Suprapubic skin (tissue), 4 donors: ENCODE data around the gene RPL18A. TPM values are rescaled to one million over a fixed set of nuclear protein-coding genes. Genes with fewer than 3 reads are reported as not detected.

Experiments used
- DNase-seq, 2 donors: peaks; one replicate each; pipeline ENCODE4 v3.0.0-alpha.2; 2019; ENCODE audit warnings: low spot score in 2 of 2
- H3K27ac ChIP-seq: fragments of 200-600 bp; sonication (generic); one replicate; pipeline ENCODE4 v1.5.1; 2019
- H3K27me3 ChIP-seq: fragments of 200-600 bp; sonication (generic); one replicate; pipeline ENCODE4 v1.5.1; 2019
- H3K36me3 ChIP-seq: fragments of 200-600 bp; sonication (generic); one replicate; pipeline ENCODE4 v1.5.1; 2019
- H3K4me1 ChIP-seq: fragments of 200-600 bp; sonication (generic); one replicate; pipeline ENCODE4 v1.5.1; 2019
- H3K4me3 ChIP-seq: fragments of 200-600 bp; sonication (generic); one replicate; pipeline ENCODE4 v1.5.1; 2019; ENCODE audit warnings: mild to moderate bottlenecking
- H3K9me3 ChIP-seq: fragments of 200-600 bp; sonication (generic); one replicate; pipeline ENCODE4 v1.5.1; 2019
- EP300 ChIP-seq: sonication (generic); formaldehyde crosslinking; IDR thresholded peaks from one replicate; pipeline ENCODE4 v1.6.1; 2017; ENCODE audit warnings: antibody characterized with exemption
- POLR2A ChIP-seq, 2 donors: fragments of 450-650 bp; IDR thresholded peaks; one replicate each; pipeline ENCODE4 v1.6.1; 2017; ENCODE audit warnings: antibody characterized with exemption in 2 of 2, mild to moderate bottlenecking in 2 of 2, moderate library complexity in 2 of 2
- POLR2AphosphoS5 ChIP-seq, 3 donors: sonication (generic); formaldehyde crosslinking; IDR thresholded peaks; one replicate each; pipeline ENCODE4 v1.6.1; 2017; ENCODE audit warnings: antibody characterized with exemption in 3 of 3
- WGBS: methylation state at CpG from one replicate; pipeline ENCODE4 v1.1.5; 2018; 5-methylcytosine and 5-hydroxymethylcytosine counted together
- total RNA-seq, 4 donors: library from RNA; depleted of rRNA; stranded (reverse); fragments of >200 nt; gene quantifications; one replicate each; pipeline ENCODE4 v1.1.0, GENCODE V29; 2016
- TF ChIP-seq, protein P1 (sequence below), 2 donors: fragments of 200-600 bp in 1 of 2; fragments of 450-650 bp in 1 of 2; sonication (generic) in 1 of 2; IDR thresholded peaks; one replicate each; pipeline ENCODE4 v1.5.1; 2016 to 2019; ENCODE audit warnings: antibody characterized with exemption in 2 of 2, mild to moderate bottlenecking in 1 of 2, moderate library complexity in 1 of 2

The RPL18A gene
- total RNA-seq, 4 donors from 2014 or later: 1,229 to 2,185 (median 2,114) TPM

DNA sequence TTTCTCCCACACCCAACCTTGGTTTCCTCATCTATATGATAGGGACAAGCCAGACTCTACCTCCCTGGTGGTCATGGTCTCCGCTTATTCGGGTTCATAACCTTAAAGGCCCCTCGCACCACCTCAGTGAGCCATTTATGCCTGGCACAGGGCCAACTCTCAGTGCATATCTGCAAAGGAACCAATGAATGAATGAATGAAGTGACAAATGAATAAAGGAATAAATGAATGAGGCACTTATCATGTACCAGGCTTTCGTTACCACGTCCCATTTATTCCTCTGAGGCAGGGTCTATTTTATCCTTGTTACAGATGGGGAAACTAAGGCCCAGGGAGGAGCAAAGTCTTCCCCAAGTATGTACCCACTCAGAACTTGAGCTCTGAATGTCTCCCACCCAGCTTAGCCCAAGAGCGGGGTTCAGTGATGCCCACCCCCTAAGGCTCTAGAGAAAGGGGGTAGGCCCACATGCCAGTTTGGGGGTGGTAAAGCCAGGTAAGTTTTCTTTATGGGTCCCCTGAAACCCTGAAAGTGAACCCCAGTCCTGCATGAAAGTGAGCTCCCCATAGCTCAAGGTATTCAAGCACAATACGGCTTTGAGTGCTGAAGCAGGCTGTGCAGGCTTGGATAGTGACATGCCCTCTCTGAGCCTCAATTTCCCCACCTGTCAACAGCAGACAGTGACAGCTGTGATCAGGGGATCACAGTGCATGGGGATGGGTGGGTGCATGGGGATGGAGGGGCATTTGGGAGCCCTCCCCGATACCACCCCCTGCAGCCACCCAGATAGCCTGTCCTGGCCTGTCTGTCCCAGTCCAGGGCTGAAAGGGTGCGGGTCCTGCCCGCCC is 11.5 kb downstream of the RPL18A start:
- H3K4me3 ChIP-seq: no peak overlapping the region

DNA sequence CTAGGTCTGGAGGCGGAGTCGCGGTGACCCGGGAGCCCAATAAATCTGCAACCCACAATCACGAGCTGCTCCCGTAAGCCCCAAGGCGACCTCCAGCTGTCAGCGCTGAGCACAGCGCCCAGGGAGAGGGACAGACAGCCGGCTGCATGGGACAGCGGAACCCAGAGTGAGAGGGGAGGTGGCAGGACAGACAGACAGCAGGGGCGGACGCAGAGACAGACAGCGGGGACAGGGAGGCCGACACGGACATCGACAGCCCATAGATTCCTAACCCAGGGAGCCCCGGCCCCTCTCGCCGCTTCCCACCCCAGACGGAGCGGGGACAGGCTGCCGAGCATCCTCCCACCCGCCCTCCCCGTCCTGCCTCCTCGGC is 12.2 kb downstream of the RPL18A start, which contains the start of gene SLC5A5:
SLC5A5 (plus strand) TSS at position 68 of the 373 bp plus-strand sequence. CDS start 375 bp downstream, outside the sequence.
- Histone ChIP-seq H3K27me3 (peaks cover 66% of the 10 kb centered on the region), H3K27ac (no peak within 1 kb of the TSS), H3K36me3 (no peaks in the 10 kb centered on the region), H3K4me3 (peak within 1 kb of the TSS; percentile 19), H3K4me1 (peaks cover 26% of the 10 kb centered on the region), H3K9me3 (no peaks in the 10 kb centered on the region)
- DNase-seq: no peak
- WGBS: 5% methylated on average over 13 of the region's 26 CpGs
- TF ChIP-seq POLR2A (IDR thresholded peaks at IDR 0.05) (no peak), EP300 (no peak)

More for the DNA sequence above, 11.5 kb downstream of the RPL18A start:
- no peaks in the 10 kb centered on the region for H3K36me3 ChIP-seq
- no peak for DNase-seq
- WGBS: 63% methylated on average over 9 of the region's 10 CpGs
- H3K9me3 ChIP-seq: no peaks in the 10 kb centered on the region
- H3K4me1 ChIP-seq: peaks cover 26% of the 10 kb centered on the region
- peaks cover 61% of the 10 kb centered on the region for H3K27me3 ChIP-seq
- H3K27ac ChIP-seq: no peak overlapping the region
- TF ChIP-seq POLR2AphosphoS5 (IDR thresholded peaks at IDR 0.05) (no peak), EP300 (no peak), POLR2A (IDR thresholded peaks at IDR 0.05) (no peak)
- TF ChIP-seq, protein P1, sequence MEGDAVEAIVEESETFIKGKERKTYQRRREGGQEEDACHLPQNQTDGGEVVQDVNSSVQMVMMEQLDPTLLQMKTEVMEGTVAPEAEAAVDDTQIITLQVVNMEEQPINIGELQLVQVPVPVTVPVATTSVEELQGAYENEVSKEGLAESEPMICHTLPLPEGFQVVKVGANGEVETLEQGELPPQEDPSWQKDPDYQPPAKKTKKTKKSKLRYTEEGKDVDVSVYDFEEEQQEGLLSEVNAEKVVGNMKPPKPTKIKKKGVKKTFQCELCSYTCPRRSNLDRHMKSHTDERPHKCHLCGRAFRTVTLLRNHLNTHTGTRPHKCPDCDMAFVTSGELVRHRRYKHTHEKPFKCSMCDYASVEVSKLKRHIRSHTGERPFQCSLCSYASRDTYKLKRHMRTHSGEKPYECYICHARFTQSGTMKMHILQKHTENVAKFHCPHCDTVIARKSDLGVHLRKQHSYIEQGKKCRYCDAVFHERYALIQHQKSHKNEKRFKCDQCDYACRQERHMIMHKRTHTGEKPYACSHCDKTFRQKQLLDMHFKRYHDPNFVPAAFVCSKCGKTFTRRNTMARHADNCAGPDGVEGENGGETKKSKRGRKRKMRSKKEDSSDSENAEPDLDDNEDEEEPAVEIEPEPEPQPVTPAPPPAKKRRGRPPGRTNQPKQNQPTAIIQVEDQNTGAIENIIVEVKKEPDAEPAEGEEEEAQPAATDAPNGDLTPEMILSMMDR (IDR thresholded peaks at IDR 0.05): no peak

DNA sequence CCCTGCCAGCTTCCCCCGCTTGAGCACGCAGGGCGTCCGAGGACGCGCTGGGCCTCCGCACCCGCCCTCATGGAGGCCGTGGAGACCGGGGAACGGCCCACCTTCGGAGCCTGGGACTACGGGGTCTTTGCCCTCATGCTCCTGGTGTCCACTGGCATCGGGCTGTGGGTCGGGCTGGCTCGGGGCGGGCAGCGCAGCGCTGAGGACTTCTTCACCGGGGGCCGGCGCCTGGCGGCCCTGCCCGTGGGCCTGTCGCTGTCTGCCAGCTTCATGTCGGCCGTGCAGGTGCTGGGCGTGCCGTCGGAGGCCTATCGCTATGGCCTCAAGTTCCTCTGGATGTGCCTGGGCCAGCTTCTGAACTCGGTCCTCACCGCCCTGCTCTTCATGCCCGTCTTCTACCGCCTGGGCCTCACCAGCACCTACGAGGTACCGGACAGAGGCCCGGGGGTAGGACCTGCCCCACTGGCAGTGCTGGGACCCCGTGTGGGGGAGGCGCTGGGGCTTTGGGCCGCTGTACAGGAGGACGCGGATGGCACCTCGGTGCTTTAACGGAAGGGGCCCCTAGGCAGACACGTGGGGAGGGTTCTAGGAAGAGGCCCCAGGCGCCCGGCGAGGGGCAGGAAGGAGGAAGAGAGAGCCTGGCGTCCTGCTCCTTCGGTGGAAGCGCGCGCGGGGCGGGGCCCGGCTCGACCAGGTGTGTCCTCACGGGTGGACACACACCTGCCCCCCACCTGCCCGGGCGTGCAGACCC is 12.7 kb downstream of the RPL18A start:
- no peak overlapping the region for H3K27ac ChIP-seq
- H3K4me3 ChIP-seq: peak overlapping the region; percentile 19

DNA sequence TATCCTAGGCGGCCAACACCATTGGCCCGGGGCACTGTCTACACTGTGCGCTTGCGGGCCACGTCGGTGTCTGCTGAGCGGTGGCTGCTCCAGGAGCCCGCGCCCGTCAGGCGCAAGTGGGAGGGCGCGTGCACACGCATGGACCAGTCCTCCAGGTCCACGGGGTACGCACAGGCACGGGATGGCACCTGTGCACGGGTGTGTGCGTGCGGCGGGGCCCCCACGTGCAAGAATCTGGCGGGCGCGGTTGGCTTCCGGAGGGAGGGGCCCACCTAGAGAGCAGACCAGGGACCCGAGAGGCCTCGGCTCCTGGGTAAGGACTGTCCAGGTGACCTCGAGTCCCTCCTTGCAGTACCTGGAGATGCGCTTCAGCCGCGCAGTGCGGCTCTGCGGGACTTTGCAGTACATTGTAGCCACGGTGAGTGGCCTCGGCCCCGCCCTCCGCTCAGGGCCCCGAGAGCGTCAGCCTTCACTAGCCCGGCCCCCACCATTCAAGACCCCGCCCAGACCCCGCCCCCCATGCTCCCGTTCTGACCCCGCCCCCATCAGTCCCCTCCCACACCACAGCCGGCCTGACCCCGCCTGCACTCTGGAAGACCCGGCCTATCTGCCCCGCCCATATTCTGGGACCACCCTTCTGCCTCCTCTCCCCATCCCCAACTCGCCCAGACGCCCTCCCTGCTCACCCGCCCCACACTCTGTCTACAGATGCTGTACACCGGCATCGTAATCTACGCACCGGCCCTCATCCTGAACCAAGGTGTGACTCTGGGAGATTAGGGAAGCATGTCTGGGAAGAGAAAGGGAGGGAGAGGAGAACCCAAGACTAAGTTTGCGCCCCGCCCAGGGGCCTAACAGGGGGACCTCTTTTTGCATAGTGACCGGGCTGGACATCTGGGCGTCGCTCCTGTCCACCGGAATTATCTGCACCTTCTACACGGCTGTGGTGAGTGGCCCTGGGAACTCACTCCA is 14.4 kb downstream of the RPL18A start:
- H3K9me3 ChIP-seq: no peaks in the 10 kb centered on the region
- no peak overlapping the region for H3K27ac ChIP-seq
- peaks cover 26% of the 10 kb centered on the region for H3K4me1 ChIP-seq
- H3K27me3 ChIP-seq: peaks cover 69% of the 10 kb centered on the region
- TF ChIP-seq POLR2A (IDR thresholded peaks at IDR 0.05): no peak
- TF ChIP-seq POLR2AphosphoS5 (IDR thresholded peaks at IDR 0.05): no peak
- no peak for TF ChIP-seq EP300
- TF ChIP-seq, protein P1 (IDR thresholded peaks at IDR 0.05): no peak
- WGBS: 15% methylated on average over 35 of the region's 63 CpGs
- DNase-seq: no peak
- H3K36me3 ChIP-seq: no peaks in the 10 kb centered on the region
- H3K4me3 ChIP-seq: peak overlapping the region; percentile 36

More for the DNA sequence above, 12.7 kb downstream of the RPL18A start:
- TF ChIP-seq POLR2AphosphoS5 (IDR thresholded peaks at IDR 0.05): no peak
- TF ChIP-seq, protein P1 (IDR thresholded peaks at IDR 0.05): no peak
- TF ChIP-seq EP300: no peak
- no peak for TF ChIP-seq POLR2A (IDR thresholded peaks at IDR 0.05)
- Histone ChIP-seq H3K27me3 (peaks cover 66% of the 10 kb centered on the region), H3K36me3 (no peaks in the 10 kb centered on the region), H3K9me3 (no peaks in the 10 kb centered on the region), H3K4me1 (peaks cover 26% of the 10 kb centered on the region)
- 5% methylated on average over 21 of the region's 61 CpGs for WGBS
- DNase-seq: no peak

DNA sequence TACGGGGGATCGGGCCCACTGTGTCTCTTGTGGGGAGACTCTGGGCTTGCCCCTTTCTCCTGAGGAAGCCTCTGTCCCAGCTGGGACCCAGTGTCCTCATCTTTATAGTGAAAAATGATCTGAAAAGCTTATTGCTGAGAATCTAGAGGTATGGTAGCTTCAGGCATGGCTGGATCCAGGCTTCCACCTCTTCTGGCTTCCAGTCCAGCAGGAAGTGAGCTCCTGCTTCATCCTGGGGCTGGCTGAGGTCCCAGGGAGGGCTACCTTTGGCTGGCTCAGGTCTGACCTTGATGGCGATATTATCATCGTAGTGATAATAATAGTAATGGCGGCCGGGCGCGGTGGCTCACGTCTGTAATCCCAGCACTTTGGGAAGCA is 15.0 kb downstream of the RPL18A start:
- Histone ChIP-seq H3K27me3 (peaks cover 62% of the 10 kb centered on the region), H3K4me1 (peaks cover 26% of the 10 kb centered on the region), H3K36me3 (no peaks in the 10 kb centered on the region), H3K4me3 (no peak overlapping the region), H3K27ac (no peak overlapping the region), H3K9me3 (no peaks in the 10 kb centered on the region)
- whole genome bisulfite sequencing: 84% methylated on average over 7 of the region's 9 CpGs
- DNase-seq: no peak
- TF ChIP-seq, protein P1 (IDR thresholded peaks at IDR 0.05): no peak
- TF ChIP-seq EP300: no peak
- no peak for TF ChIP-seq POLR2AphosphoS5 (IDR thresholded peaks at IDR 0.05)
- TF ChIP-seq POLR2A (IDR thresholded peaks at IDR 0.05): no peak
